Activated CD8-positive, alpha-beta memory T cell treated with anti-CD3 and anti-CD28 coated beads for 36 hours (primary cell): Measurements from ENCODE around the gene CA7. TPM values are rescaled to one million over a fixed set of nuclear protein-coding genes. Genes with fewer than 3 reads are reported as not detected.

ENCODE experiments used
- CTCF ChIA-PET: fragments of 350-600 bp; sonication (Branson Sonifier 250); formaldehyde crosslinking; loops from one replicate; lab custom pipeline; 2021; ENCODE audit warnings: antibody characterized with exemption; lab: Charles Lee
- POLR2A ChIA-PET: fragments of 350-600 bp; sonication (Branson Sonifier 250); formaldehyde crosslinking; loops from one replicate; lab custom pipeline; 2021; ENCODE audit warnings: antibody characterized with exemption; lab: Charles Lee
- total RNA-seq, 2 experiments: library from RNA; stranded (reverse); gene quantifications; one replicate each; pipeline ENCODE4 v1.2.3, GENCODE V29; 2021

CA7 gene
- not detected for total RNA-seq

- ChIA-PET POLR2A (no interaction called here), CTCF (interaction anchor here (2.0 to 5.2 kb wide), 4 partner anchors 14 to 23 kb away, joined by 8 to 27 read pairs (median 12); partner anchors contain the start of gene NAE1)
Measured at GRCh38 chr16:66844342-66845079, at the start of gene CA7. Gene CA7, plus strand, starts transcription at chr16:66844414. Its CDS starts 74 bp downstream, at chr16:66844488.

DNA sequence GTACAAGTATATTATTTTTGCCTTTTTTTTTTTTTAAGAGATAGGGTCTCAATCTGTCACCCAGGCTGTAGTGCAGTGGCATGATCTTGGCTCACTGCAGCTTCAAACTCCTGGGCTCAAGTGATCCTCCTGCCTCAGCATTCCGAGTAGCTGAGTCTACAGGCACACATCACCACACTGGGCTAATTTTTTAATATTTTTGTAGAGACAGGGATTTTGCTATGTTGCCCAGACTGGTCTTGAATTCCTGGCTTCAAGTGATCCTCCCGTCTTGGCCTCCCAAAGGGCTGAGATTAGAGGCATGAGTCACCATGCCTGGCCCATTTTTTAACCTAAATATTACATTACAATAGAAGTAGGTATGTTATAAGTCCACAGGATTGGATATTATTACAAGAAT, 46.1 kb upstream of the CA7 start:
- ChIA-PET CTCF (interaction anchor here (0.6 kb wide), 1 partner anchor 76 kb away, joined by 3 read pairs; no protein-coding TSS in a partner anchor), POLR2A (no interaction called here)

DNA sequence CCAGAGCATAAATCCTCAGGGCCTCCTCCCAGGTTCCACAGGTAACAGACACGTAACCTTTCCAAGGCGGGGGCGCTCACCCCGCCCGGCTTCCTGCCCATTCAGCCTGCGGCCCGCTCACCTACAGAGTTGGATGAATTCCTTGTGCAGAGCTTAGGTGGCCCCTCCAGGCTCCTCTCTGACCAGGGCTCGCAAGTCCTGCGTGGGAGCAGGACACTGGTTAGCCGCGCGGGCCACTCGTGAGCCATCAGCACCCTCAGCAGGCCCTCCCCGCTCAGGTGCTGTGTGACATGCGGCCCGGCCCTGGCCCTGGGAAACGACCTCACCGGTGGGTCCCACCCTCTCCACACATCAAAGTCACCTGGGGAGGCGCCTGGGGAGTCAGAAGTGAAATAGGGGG, 43.4 kb upstream of the CA7 start:
- ChIA-PET CTCF (no interaction called here), POLR2A (no interaction called here)

- POLR2A ChIA-PET, result no interaction called here
- CTCF ChIA-PET, result no interaction called here
Measured at GRCh38 chr16:66801320-66802105, 42.7 kb upstream of the CA7 start, which contains the start of gene TERB1. Gene TERB1, minus strand, starts transcription at chr16:66801584. Its CDS starts 4,786 bp downstream, at chr16:66796798.

DNA sequence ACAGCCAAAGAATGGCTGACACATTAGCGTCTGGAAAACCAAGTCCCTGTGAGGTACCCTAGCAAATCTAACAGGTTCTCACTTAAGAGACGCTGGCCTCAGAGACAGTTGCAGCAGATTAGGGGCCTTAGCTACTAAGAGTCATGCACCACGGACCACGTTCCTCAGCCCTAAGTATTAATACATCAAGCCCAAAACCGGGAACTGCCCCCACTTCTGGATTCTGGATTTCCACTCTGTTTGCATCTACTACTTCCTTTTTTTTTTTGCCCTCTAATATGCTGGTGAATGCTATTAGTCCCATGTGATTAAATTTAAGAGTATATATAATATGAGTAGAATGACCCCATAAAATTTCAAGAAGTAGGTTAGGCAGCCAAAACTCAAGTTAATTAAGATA, 42.1 kb upstream of the CA7 start:
- CTCF ChIA-PET, result no interaction called here
- POLR2A ChIA-PET, result no interaction called here

DNA sequence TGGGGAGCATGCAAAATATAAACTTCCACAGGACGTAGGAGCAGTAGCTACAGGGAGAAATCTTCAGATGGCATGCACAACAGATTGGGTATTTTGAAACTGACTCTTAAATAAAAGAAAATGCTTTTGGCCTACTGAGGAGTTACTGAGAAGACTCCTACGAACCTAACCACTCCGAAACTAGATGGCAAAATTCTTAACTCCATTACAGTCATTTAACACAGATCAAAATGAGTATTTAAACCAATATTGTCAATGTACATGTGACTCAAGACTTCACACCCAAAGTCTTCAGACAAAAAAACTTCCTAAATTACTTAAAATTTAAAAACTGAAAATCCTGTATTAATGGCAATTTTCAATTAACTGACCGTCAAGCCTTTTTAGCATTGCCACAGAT, 34.4 kb upstream of the CA7 start:
- POLR2A ChIA-PET, result no interaction called here
- CTCF ChIA-PET, result no interaction called here

DNA sequence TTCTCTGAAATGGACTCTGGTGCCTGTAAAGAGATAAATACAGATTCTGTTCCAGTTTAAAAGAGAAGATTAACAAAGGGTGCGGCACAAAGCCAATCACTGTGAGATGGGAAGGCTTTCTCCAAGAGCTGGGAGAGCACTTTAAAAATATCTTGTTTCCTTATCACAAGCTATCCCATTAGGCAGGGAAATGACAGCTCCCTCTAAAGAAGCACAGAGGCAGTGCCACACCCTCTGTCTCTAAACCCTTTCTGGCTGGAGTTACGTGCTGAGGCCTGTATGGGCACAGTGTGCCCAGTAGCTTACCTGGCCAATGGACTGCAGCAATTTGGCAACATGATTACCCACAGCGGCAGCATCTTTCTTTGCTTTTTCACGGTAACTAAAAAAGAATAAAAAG, 33.8 kb upstream of the CA7 start:
- POLR2A ChIA-PET, result no interaction called here

DNA sequence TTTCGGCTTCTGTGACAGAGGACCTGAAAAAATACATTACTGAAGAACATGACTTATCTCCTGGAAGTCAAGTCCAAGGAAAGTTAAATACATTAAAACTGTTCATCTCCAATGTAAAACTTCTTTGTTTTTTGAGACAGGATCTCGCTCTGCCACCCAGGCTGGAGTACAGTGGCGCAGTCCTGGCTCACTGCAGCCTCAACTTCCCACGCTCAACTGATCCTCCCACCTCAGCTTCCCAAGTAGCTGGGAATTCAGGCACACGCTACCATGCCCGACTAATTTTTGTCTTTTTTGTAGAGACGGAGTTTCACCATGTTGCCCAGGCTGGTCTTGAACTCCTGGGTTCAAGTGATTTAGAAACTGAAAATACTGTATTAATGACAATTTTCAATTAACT, 33.2 kb upstream of the CA7 start:
- ChIA-PET POLR2A (no interaction called here), CTCF (no interaction called here)

More for the DNA sequence above, 33.8 kb upstream of the CA7 start:
- CTCF ChIA-PET, result interaction anchor here (0.7 kb wide), 1 partner anchor 57 kb away, joined by 3 read pairs; no protein-coding TSS in a partner anchor

DNA sequence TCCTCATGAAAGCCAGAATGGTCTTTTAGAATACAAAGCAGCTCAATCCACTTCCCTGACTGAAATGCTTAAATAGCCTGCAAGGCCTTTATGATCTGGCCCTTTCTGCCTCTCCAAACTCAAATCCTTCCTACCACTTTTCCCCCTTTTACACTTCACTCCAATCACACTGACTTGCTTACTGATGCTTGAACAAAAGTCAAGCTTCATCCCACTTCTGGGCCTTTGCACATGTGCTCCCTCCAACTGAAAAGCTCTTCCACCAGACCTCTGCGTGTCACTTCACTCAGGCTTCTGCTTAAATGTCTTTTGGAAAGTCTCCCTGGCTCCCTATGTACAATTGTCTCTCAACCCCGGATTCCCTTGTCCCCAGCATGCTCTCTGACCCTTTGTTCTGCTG, 29.5 kb upstream of the CA7 start:
- ChIA-PET POLR2A (no interaction called here), CTCF (interaction anchor here (0.6 to 1.7 kb wide), 3 partner anchors 14 to 76 kb away, joined by 3 to 6 read pairs (median 6); partner anchors contain the start of gene NAE1)

- CTCF ChIA-PET, result interaction anchor here (2.0 to 3.1 kb wide), 2 partner anchors 18 to 44 kb away, joined by 5 to 16 read pairs; no protein-coding TSS in a partner anchor
- POLR2A ChIA-PET, result no interaction called here
Measured at GRCh38 chr16:66824006-66824405, 20.2 kb upstream of the CA7 start.

GRCh38 chr16:66830422-66831404, 13.5 kb upstream of the CA7 start, which contains the start of gene NAE1:
Gene NAE1, minus strand, starts transcription at chr16:66830976. Its CDS starts 77 bp downstream, at chr16:66830899.
- CTCF ChIA-PET, result interaction anchor here (0.6 to 4.0 kb wide), 35 partner anchors 9 to 1790 kb away, joined by 3 to 62 read pairs (median 5); partner anchors contain the start of genes CA7, DYNC1LI2, PDP2 and RRAD

GRCh38 chr16:66832190-66832589, 12.0 kb upstream of the CA7 start:
- POLR2A ChIA-PET, result no interaction called here

More at GRCh38 chr16:66830422-66831404, 13.5 kb upstream of the CA7 start, which contains the start of gene NAE1:
- POLR2A ChIA-PET, result interaction anchor here (0.6 to 2.2 kb wide), 9 partner anchors 12 to 87 kb away, joined by 3 to 19 read pairs (median 3); no protein-coding TSS in a partner anchor

DNA sequence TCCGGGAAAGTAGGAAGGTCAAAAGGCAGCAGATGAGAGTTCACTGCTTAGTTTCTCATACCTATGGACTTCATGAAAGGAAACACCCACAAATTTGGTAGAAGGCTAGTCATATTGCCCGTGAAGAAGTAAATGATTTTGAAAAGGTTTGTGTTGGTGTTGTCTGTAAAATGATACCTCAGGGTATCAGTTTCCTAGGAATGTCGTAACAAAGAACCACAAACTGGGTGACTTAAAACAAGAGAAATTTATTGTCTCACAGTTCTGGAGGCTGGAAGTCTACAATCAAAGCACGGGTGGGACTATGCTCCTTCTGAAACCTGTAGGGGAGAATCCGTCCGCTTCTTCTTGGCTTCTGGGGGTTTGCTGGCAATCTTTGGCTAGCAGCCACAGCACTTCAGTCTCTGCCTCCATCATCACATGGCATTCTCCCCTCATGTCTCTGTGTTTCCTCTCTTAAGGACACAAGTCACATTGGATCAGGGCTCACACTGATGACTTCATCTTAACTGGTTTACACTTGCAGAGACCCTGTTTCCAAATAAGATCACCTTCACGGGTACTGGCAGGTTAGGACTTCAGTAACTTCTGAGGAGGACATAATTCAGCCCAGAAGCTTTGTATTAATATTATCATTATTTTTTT, 11.4 kb upstream of the CA7 start:
- POLR2A ChIA-PET, result interaction anchor here (0.6 kb wide), 1 partner anchor 42 kb away, joined by 3 read pairs; no protein-coding TSS in a partner anchor
- CTCF ChIA-PET, result interaction anchor here (0.6 to 4.0 kb wide), 3 partner anchors 7 to 60 kb away, joined by 3 to 62 read pairs (median 3); no protein-coding TSS in a partner anchor

More at GRCh38 chr16:66832190-66832589, 12.0 kb upstream of the CA7 start:
- CTCF ChIA-PET, result interaction anchor here (0.6 to 4.0 kb wide), 4 partner anchors 8 to 35 kb away, joined by 3 to 62 read pairs (median 15); no protein-coding TSS in a partner anchor

- CTCF ChIA-PET, result no interaction called here
- POLR2A ChIA-PET, result no interaction called here
Measured at GRCh38 chr16:66834746-66835145, 9.5 kb upstream of the CA7 start.

- POLR2A ChIA-PET, result no interaction called here
- CTCF ChIA-PET, result no interaction called here
Measured at GRCh38 chr16:66840883-66841282, 3.3 kb upstream of the CA7 start.

DNA sequence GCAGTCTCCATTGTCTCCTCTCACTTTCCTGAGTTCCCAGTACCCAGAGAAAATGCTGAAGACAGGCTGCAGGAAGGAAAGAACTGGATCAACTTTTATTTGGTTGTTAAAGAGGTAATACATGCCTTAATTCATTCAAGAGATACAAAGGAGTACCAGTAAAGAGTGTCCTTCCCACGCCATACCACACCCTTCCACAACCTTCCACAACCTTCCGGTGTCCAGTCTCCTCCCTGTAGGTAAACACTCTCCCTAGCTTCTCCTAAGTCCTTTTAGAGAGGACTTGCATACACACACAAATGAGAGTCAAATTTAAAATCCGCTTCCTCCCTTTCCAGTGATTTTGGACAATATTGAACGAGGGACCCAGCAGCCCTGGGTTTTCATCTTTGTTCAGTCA, 2.8 kb upstream of the CA7 start:
- ChIA-PET CTCF (interaction anchor here (3.3 kb wide), 1 partner anchor 11 kb away, joined by 11 read pairs; the partner anchor contains the start of gene NAE1), POLR2A (no interaction called here)

GRCh38 chr16:66842765-66843164, 1.4 kb upstream of the CA7 start:
- ChIA-PET POLR2A (no interaction called here), CTCF (interaction anchor here (1.0 to 3.3 kb wide), 4 partner anchors 11 to 191 kb away, joined by 3 to 11 read pairs (median 6); partner anchors contain the start of gene NAE1)
